SIG-M5 treated with dmso at 0.1 percent for 504 hours (cell line): ENCODE measurements around the gene PIGV.
"Not testable (repeated sequence)": the region's sequence is repeated elsewhere in the genome, so short reads cannot be mapped to it uniquely, and the experiment has no call there.

Source experiments
- DNase-seq: peaks from one replicate; lab custom pipeline; 2025; ENCODE audit not compliant: unreplicated experiment; lab: John Stamatoyannopoulos, UW

The PIGV gene

GRCh38 chr1:26831059-26831458 is 43.3 kb downstream of the PIGV start:
- no peak for DNase-seq

GRCh38 chr1:26831546-26832248 is 43.9 kb downstream of the PIGV start:
- DNase-seq: no peak

- no peak for DNase-seq
These were observed 44.7 kb downstream of the PIGV start for GRCh38 chr1:26832249-26832960.

GRCh38 chr1:26833432-26834405 is 46.0 kb downstream of the PIGV start:
- DNase-seq: no peak

- not testable (repeated sequence) for DNase-seq
These were observed 49.9 kb downstream of the PIGV start for GRCh38 chr1:26837665-26838064.

- no peak for DNase-seq
These were observed 51.0 kb downstream of the PIGV start for GRCh38 chr1:26838474-26839338.

GRCh38 chr1:26839339-26839722 is 51.6 kb downstream of the PIGV start:
- no peak for DNase-seq

- no peak for DNase-seq
These were observed 52.0 kb downstream of the PIGV start for GRCh38 chr1:26839779-26840178.

GRCh38 chr1:26844424-26845196 is 56.9 kb downstream of the PIGV start:
- no peak for DNase-seq

- not testable (repeated sequence) for DNase-seq
These were observed 60.1 kb downstream of the PIGV start for GRCh38 chr1:26847826-26848225.
